HG03064 (cell line): ENCODE results near the gene RAB33B.
"Not testable (repeated sequence)": the region's sequence is repeated elsewhere in the genome, so short reads cannot be mapped to it uniquely, and the experiment has no call there.

Experiments used
- ATAC-seq: cut with Tn5 transposase; IDR thresholded peaks from one replicate; pipeline ENCODE4 v1.9.1; 2021; ENCODE audit warnings: low read depth; ENCODE audit not compliant: unreplicated experiment

Gene RAB33B

GRCh38 chr4:139454111-139455045 is at the start of gene RAB33B:
TSS of gene RAB33B (plus strand) at chr4:139454121. CDS start at chr4:139454196, 75 bp downstream.
- ATAC-seq = peak; percentile 3

- ATAC-seq = no peak
Measured at GRCh38 chr4:139410312-139410711, 43.6 kb upstream of the RAB33B start.

GRCh38 chr4:139414671-139415210 is 39.2 kb upstream of the RAB33B start:
- ATAC-seq = not testable (repeated sequence)

- no peak for ATAC-seq
Measured at GRCh38 chr4:139416073-139416673, 37.7 kb upstream of the RAB33B start.

- ATAC-seq = peak; percentile 89
Measured at GRCh38 chr4:139419388-139419914, 34.5 kb upstream of the RAB33B start.

GRCh38 chr4:139420652-139421051 is 33.3 kb upstream of the RAB33B start:
- ATAC-seq = no peak

- ATAC-seq = no peak
Measured at GRCh38 chr4:139436122-139436521, 17.8 kb upstream of the RAB33B start.

GRCh38 chr4:139438141-139438540 is 15.8 kb upstream of the RAB33B start:
- ATAC-seq = no peak

- no peak for ATAC-seq
Measured at GRCh38 chr4:139441029-139441428, 12.9 kb upstream of the RAB33B start.

GRCh38 chr4:139443661-139444060 is 10.3 kb upstream of the RAB33B start:
- no peak for ATAC-seq

- ATAC-seq = not testable (repeated sequence)
Measured at GRCh38 chr4:139444881-139445280, 9.0 kb upstream of the RAB33B start.

GRCh38 chr4:139447078-139447477 is 6.8 kb upstream of the RAB33B start:
- not testable (repeated sequence) for ATAC-seq

- ATAC-seq = no peak
Measured at GRCh38 chr4:139450586-139450985, 3.3 kb upstream of the RAB33B start.

GRCh38 chr4:139451997-139452396 is 1.9 kb upstream of the RAB33B start:
- ATAC-seq = no peak

- peak; percentile 38 for ATAC-seq
Measured at GRCh38 chr4:139453041-139453370, 915 bp upstream of the RAB33B start.

- peak; percentile 91 for ATAC-seq
Measured at GRCh38 chr4:139453371-139454110, 380 bp upstream of the RAB33B start.

GRCh38 chr4:139455126-139455538 is 1.2 kb downstream of the RAB33B start:
- ATAC-seq = no peak

GRCh38 chr4:139457318-139457717 is 3.4 kb downstream of the RAB33B start:
- ATAC-seq = no peak

- ATAC-seq = no peak
Measured at GRCh38 chr4:139458543-139458942, 4.6 kb downstream of the RAB33B start.

GRCh38 chr4:139458999-139459398 is 5.1 kb downstream of the RAB33B start:
- ATAC-seq = no peak

- ATAC-seq = no peak
Measured at GRCh38 chr4:139460565-139460964, 6.6 kb downstream of the RAB33B start.
